ENCODE measurements around the gene GRIA2.

The GRIA2 gene

GRCh38 chr4:157372567-157372966, 152.0 kb downstream of the GRIA2 start:
- no peak for DNase-seq (ENCODE audit: low read depth)

GRCh38 chr4:157389741-157390140, 169.2 kb downstream of the GRIA2 start:
- no peak for DNase-seq (ENCODE audit: low read depth)

GRCh38 chr4:157405070-157405469, 184.5 kb downstream of the GRIA2 start:
- no peak for DNase-seq (ENCODE audit: low read depth)
